SH-SY5Y (cell line): ENCODE measurements around the gene CFB.

Experiments used
- GATA2 ChIP-seq: IDR thresholded peaks from 2 replicates; pipeline ENCODE4 v1.6.1; 2011; ENCODE audit warnings: mild to moderate bottlenecking, low read depth, low read length
- GATA3 ChIP-seq: IDR thresholded peaks from 2 replicates; pipeline ENCODE4 v1.6.1; 2011; ENCODE audit warnings: low read depth, mild to moderate bottlenecking, low read length, moderate library complexity

GRCh38 chr6:31915351-31915750 is 30.5 kb upstream of the CFB start:
- TF ChIP-seq GATA2 (no peak), GATA3 (no peak)
